ENCODE data around the gene NDUFB6. TPM values are rescaled to one million over a fixed set of nuclear protein-coding genes. Genes with fewer than 3 reads are reported as not detected.

Gene NDUFB6
- total RNA-seq, 2 experiments from 2014 or later, result 54.0 to 69.5 TPM

- intact Hi-C loops (cut with micrococcal nuclease; ENCODE audit: unreplicated experiment), result loop anchor here (2.0 to 10.0 kb wide), 2 partner anchors 388 to 644 kb away; no protein-coding TSS in a partner anchor
- Histone ChIP-seq H4K20me1 (ENCODE audit: insufficient read depth, low read length) (no peaks in the 10 kb centered on the region), H3K4me2 (ENCODE audit: low read length) (peak overlapping the region; percentile 62), H3K79me2 (ENCODE audit: insufficient read depth, low read depth, low read length) (no peaks in the 10 kb centered on the region), H3K36me3 (ENCODE audit: insufficient read depth, low read length) (no peaks in the 10 kb centered on the region), H2AFZ (ENCODE audit: low read length) (peak overlapping the region; percentile 92), H3K4me1 (ENCODE audit: insufficient read depth, low read length, poor library complexity, severe bottlenecking) (peaks cover 43% of the 10 kb centered on the region), H3K9me2 (ENCODE audit: insufficient read depth, low read length) (no peaks in the 10 kb centered on the region), H3K27ac (ENCODE audit: low read depth, low read length, poor library complexity, severe bottlenecking) (peak overlapping the region; percentile 48), H3K4me3 (ENCODE audit: low read depth, low read length, poor library complexity, severe bottlenecking) (peak overlapping the region; percentile 35), H3K9me3 (ENCODE audit: low read length) (no peaks in the 10 kb centered on the region)
- DNase-seq (ENCODE audit: low spot score), result peak; percentile 51
- ChIA-PET POLR2A (interaction anchor here (0.7 to 2.4 kb wide), 11 partner anchors 9 to 392 kb away, joined by 3 to 16 read pairs (median 4); partner anchors contain the start of gene ACO1), CTCF (ENCODE audit: unreplicated experiment) (interaction anchor here (0.8 to 4.0 kb wide), 10 partner anchors 9 to 393 kb away, joined by 3 to 58 read pairs (median 6); partner anchors contain the start of gene ACO1)
- no TSS peak for BruUV-seq (replicated peaks)
- TF ChIP-seq EZH2phosphoT487 (IDR thresholded peaks at IDR 0.05; ENCODE audit: borderline replicate concordance, low read depth, low read length) (no peak), CTCF (conservative IDR thresholded peaks at IDR 0.05; ENCODE audit: low read length) (no peak)
Measured at GRCh38 chr9:32580631-32581300, 7.8 kb upstream of the NDUFB6 start.

- Histone ChIP-seq H2AFZ (ENCODE audit: low read length) (peak overlapping the region; percentile 60; the same call in 1 of the 2 replicates), H3K27ac (ENCODE audit: low read depth, low read length, poor library complexity, severe bottlenecking) (peak overlapping the region; percentile 7), H3K79me2 (ENCODE audit: insufficient read depth, low read depth, low read length) (no peaks in the 10 kb centered on the region), H3K4me3 (ENCODE audit: low read depth, low read length, poor library complexity, severe bottlenecking) (no peak overlapping the region), H3K4me2 (ENCODE audit: low read length) (peak overlapping the region; percentile 29; the same call in 1 of the 2 replicates), H3K9me3 (ENCODE audit: low read length) (no peaks in the 10 kb centered on the region), H4K20me1 (ENCODE audit: insufficient read depth, low read length) (no peaks in the 10 kb centered on the region), H3K9me2 (ENCODE audit: insufficient read depth, low read length) (no peaks in the 10 kb centered on the region), H3K4me1 (ENCODE audit: insufficient read depth, low read length, poor library complexity, severe bottlenecking) (peaks cover 43% of the 10 kb centered on the region), H3K36me3 (ENCODE audit: insufficient read depth, low read length) (no peaks in the 10 kb centered on the region)
- TF ChIP-seq EZH2phosphoT487 (IDR thresholded peaks at IDR 0.05; ENCODE audit: borderline replicate concordance, low read depth, low read length) (no peak), CTCF (conservative IDR thresholded peaks at IDR 0.05; ENCODE audit: low read length) (peak; percentile 99)
- intact Hi-C loops (cut with micrococcal nuclease; ENCODE audit: unreplicated experiment), result loop anchor here (1.0 to 10.0 kb wide), 3 partner anchors 201 to 645 kb away; no protein-coding TSS in a partner anchor
- BruUV-seq (replicated peaks), result no TSS peak
- CTCF ChIA-PET (ENCODE audit: unreplicated experiment), result interaction anchor here (0.6 to 4.0 kb wide), 6 partner anchors 10 to 200 kb away, joined by 3 to 58 read pairs (median 8); partner anchors contain the start of gene ACO1
- POLR2A ChIA-PET, result interaction anchor here (0.6 to 2.4 kb wide), 11 partner anchors 9 to 205 kb away, joined by 3 to 16 read pairs (median 3); partner anchors contain the start of gene ACO1
- DNase-seq (ENCODE audit: low spot score), result peak; percentile 77
Measured at GRCh38 chr9:32579706-32580331, 6.9 kb upstream of the NDUFB6 start.

Measured in OCI-LY7 (cell line).